GM19238 (cell line): ENCODE data around the gene NEUROD2.
"Not testable (repeated sequence)": the region's sequence is repeated elsewhere in the genome, so short reads cannot be mapped to it uniquely, and the experiment has no call there.

Source experiments
- DNase-seq: peaks from one replicate; pipeline ENCODE4 v3.0.0; 2011; ENCODE audit warnings: low spot score; ENCODE audit not compliant: insufficient read length

The NEUROD2 gene

DNA sequence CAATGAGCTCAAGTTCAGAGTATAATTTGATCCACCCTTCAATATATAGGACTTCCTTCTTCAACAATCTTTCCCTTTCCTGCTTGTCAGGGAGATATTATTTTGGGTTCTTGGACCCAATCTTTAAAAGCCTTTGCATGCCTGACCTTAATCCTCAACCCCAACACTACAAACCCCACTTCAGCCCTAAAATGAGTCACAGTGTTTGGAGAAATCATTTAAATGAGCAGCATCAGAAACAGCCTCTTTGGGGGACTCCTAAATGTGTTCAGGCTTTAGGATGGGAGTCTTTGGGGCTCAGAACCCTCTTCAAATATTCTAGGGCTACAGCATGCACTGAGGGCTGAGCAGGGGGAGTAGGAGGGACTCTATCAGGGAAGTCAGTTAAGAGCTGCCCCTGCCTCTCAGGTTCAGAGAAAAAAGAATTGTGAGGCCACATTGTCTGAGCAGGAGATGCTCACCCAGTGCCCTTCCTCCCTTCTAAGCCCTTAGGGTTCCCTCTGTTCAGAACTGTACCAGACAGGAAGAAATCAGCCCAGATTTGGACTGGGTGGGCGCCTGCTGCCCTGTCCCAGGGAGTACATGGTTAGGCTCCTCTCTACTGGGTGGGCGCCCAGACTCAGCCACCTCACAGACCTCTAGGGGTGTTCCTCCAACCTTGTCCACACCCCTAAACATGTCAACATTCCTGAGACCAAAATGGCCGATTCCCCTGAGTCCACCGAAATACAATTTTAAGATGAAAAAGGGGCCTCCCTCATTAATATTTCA, 5.0 kb downstream of the NEUROD2 start:
- DNase-seq, result no peak

GRCh38 chr17:39601758-39602532, 5.8 kb downstream of the NEUROD2 start:
- no peak for DNase-seq

DNA sequence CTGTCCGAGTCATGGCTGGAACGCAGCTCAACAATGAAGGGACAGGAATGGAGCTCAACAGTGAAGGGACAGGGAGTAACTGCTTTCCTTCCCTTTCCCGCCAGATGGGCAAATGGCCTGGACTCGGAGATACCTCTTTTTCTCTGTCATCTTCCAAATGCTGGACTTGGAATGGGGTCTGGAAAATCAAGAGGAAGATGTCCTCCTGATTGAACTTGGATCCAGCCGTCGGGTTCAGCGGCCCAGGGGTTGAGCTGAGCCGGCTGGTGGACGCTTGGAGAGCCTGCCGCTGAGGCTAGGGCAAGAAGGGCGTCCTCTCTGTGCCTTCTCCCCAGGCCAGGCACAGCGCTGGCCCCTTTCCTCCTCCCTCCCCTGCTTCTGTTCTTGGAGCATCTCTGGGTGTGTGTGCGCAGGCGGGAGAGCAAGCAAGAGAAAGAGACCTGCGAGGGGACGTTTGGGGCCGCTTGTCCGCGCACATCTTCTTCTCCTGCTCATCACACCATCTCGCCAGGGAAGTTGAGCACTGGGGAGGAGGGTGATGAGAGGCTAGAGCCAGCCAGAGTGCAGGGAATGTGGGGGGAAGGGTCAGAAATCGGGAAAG, 6.6 kb downstream of the NEUROD2 start:
- no peak for DNase-seq

DNA sequence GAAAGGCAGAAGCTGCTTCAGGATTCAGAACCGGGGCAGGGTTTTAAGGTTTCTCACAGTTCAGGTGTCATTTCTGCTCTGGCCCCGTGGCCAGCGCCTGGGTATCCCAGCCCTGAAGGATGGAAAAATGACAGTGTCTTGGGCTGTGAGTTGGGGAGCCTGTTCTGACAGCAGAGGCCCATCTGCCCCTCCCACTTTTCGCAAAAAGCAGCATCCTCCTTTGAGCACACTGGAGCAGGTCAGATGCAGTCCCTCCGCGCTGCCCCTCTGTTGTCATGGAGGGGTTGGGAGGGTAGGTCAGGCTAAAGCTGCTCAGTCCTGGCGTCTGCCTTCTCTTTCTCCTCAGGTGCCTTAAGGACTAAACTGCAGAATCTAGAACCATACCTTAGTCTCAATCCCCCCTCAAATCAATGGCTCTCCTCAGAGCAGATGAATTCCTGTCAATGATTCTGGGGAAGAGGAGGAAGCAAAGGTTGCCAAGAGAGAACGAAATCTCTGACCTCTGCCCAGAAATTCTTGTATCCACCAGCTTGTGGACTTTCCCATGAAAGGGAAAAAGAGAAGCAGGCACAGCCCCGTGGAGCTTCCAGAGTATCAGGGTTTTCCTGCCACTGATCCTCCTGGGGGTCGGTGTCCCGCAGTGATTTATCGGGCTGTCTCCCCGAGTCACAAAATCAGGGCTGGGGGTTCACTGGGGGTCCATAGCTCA, 7.3 kb downstream of the NEUROD2 start:
- DNase-seq, result no peak

- no peak for DNase-seq
These were observed 8.0 kb downstream of the NEUROD2 start for GRCh38 chr17:39599665-39600231.

GRCh38 chr17:39599004-39599664, 8.6 kb downstream of the NEUROD2 start:
- DNase-seq, result no peak

- DNase-seq, result no peak
These were observed 9.1 kb downstream of the NEUROD2 start for GRCh38 chr17:39598630-39599003.

- DNase-seq, result no peak
These were observed 9.7 kb downstream of the NEUROD2 start for GRCh38 chr17:39598047-39598481.

DNA sequence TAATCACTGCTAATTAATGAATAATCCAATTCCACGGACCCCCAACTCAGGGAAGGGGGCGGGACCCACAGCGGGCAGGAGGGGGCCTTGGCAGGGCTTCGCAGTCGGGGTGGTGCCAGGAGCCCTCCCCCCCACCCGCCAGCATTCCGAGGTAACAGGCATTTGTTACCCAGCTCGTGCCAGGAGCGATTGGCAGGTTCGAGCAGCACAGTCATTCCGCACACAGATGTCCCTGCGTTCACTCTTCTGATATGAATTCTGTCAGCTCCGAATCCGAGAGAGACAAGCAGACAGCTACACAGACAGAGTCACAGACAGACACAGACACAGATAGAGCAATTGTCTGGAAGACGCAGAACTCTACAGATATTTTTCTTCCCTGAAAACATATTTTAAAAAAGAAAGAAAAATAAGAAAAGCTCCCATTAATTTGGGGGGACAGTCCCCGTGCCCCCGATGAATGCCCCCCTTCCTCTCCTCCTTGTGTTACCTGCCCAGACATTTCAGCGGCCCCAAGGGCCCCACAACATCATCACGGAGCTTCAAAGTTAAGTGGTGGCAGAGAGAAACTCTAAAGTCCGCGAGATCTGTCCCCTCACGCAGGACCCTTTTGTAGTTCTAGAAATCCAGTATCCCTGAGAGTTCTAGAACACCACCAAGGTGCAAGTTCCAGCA, 10.2 kb downstream of the NEUROD2 start:
- no peak for DNase-seq

- no peak for DNase-seq
These were observed 11.0 kb downstream of the NEUROD2 start for GRCh38 chr17:39596543-39597267.

DNA sequence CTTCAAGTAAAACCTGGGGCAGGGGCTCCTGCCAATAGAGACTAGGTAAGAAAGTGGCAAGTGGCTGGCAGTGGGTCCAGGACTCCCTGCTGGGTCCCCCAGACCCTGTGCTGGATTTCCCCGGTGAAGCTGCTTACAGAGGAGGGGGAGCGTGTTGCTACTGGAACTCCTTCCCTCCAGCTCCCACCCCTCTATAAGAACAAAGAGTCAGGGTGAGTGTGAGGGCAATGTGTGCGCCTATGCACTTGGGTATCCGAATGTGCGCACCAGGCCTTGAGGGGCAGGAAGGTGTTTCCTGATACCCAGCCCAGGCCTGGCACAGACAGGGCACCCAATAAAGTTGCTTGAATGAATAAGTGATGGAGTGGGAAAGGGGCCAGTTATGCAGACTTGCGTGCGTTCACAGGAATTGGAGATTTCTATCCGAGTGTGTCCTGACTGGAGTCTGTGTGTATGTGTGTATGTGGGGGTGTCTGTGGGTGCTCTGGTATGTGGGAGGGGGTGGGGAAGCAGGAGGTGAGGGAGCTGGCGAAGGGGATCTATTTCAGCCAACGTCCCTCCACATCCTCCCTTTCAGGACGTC, 11.7 kb downstream of the NEUROD2 start:
- no peak for DNase-seq

DNA sequence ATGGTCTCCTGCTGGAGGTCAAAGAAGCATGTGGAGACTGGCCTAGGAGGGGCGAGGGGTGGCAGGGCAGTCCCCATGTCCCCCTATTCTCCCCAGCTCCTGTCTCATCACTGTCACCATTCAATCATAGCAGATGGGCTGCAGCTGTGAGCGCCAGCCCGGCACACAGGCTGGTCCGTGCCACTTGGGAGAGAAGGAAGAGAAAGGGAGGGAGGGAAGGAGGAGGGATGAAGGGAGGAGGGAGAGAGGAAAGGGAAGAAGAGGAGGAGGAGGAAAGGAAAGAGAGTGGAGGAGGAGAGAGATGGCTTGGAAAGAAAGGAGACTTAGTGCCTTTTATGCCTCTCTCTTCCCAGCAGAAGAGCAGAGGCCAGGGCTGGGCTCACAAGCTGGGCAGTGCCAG, 12.4 kb downstream of the NEUROD2 start:
- no peak for DNase-seq

DNA sequence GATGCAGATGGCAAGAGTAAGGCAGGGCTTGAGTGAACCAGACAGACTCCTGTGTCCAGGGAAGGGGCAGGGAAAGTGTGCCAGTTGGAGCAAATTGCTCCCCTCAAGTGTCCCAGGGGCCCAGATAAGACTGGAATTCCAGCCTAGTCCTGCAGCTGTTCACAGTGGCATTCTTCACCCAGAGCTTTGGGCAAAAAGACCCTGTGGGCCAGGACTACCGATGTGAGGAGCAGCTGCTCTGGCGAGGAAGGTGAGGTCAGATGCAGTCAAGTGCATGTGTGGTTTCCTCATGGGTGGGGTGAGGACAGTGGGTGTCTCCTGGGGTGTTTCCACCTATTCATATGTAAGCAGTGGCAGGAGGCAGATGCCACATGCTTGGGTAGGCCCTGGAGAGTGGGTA, 14.3 kb downstream of the NEUROD2 start:
- no peak for DNase-seq

GRCh38 chr17:39591958-39592954, 15.5 kb downstream of the NEUROD2 start:
- DNase-seq, result no peak

DNA sequence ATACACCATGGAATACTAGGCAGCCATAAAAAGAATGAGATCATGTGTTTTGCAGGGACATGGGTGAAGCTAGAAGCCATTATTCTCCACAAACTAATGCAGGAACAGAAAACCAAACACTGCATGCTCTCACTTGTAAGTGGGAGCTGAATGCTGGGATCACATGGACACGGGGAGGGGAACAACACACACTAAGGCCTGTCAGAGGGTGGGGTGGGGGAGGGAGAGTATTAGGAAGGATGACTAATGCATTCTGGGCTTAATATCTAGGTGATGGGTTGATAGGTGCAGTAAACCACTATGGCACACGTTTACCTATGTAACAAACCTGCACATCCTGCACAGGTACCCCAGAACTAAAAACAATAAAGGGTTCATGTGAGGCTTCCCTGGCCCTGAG, 17.5 kb downstream of the NEUROD2 start:
- DNase-seq, result not testable (repeated sequence)

GRCh38 chr17:39582658-39583057, 25.1 kb downstream of the NEUROD2 start:
- DNase-seq, result no peak

DNA sequence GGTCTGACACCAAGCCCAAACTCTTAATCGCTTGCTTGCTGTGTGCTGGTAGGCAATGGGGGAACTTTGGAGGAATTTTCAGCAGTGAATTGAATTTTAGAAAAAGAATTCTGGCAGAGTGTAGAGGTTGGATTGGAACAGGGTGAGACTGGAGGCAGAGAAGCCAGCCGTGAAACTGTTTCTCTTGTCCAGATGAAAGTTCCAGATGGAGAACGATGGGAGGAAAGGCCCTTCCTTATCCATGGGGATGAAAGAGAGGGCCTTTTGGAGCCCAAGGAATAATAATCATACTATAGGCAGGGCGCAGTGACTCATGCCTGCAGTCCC, 26.0 kb downstream of the NEUROD2 start:
- DNase-seq, result no peak

GRCh38 chr17:39581071-39581758, 26.5 kb downstream of the NEUROD2 start:
- no peak for DNase-seq
